ENCODE results near the gene CALHM6. TPM values are rescaled to one million over a fixed set of nuclear protein-coding genes. Genes with fewer than 3 reads are reported as not detected.

The CALHM6 gene
- total and polyA plus RNA-seq, 2 donors (not counting 1 experiment from before 2014, with no cell fraction given): 30.6 to 68.4 TPM

DNA sequence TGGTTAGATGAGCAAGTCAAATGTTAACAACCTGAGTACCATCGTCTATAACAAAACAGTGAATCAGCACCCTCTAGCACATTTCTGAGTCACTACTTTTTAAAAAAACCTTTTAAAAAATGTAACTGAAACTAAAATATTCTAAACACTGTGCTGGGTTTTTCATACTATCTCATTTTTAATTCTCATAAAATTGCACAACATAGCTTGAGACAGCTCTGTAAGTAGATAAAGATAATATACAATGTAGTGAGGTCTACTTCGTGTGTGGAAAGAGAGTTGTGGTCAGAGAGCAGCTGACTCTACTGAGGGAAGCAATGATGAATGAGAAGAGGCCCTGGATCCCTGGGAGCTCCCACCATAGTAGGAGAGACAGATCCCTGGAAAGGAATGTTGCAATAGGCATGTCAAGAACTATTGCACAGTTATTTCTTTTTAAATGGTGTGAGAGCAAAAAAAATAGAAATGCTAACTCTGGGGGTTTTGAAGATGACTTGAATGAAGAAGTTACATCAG, 13.6 kb upstream of the CALHM6 start:
- H3K27me3 Mint-ChIP-seq: no peaks in the 10 kb centered on the region
- TF ChIP-seq, protein P1, sequence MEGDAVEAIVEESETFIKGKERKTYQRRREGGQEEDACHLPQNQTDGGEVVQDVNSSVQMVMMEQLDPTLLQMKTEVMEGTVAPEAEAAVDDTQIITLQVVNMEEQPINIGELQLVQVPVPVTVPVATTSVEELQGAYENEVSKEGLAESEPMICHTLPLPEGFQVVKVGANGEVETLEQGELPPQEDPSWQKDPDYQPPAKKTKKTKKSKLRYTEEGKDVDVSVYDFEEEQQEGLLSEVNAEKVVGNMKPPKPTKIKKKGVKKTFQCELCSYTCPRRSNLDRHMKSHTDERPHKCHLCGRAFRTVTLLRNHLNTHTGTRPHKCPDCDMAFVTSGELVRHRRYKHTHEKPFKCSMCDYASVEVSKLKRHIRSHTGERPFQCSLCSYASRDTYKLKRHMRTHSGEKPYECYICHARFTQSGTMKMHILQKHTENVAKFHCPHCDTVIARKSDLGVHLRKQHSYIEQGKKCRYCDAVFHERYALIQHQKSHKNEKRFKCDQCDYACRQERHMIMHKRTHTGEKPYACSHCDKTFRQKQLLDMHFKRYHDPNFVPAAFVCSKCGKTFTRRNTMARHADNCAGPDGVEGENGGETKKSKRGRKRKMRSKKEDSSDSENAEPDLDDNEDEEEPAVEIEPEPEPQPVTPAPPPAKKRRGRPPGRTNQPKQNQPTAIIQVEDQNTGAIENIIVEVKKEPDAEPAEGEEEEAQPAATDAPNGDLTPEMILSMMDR (IDR thresholded peaks at IDR 0.05): no peak
- TF ChIP-seq EZH2 (IDR thresholded peaks at IDR 0.05; ENCODE audit: borderline replicate concordance, insufficient read depth, low read depth, low read length, poor library complexity, severe bottlenecking): no peak
- H3K27ac ChIP-seq (ENCODE audit: low read length in 2 of 2): no peak overlapping the region
- no peaks in the 10 kb centered on the region for H4K20me1 ChIP-seq (ENCODE audit: control insufficient read depth, insufficient read depth, low read length, poor library complexity, severe bottlenecking)
- H3K36me3 ChIP-seq (replicated peaks in 1 of 2; ENCODE audit: control extremely low read depth in 1 of 2, control insufficient read depth in 1 of 2, extremely low read depth in 1 of 2, insufficient read depth in 2 of 2, low read length in 1 of 2): no peaks in the 10 kb centered on the region
- no peak overlapping the region for H3K27ac Mint-ChIP-seq
- H3K4me1 Mint-ChIP-seq: peaks cover 43% of the 10 kb centered on the region
- ChIA-PET POLR2A (no interaction called here), CTCF (interaction anchor here (1.7 to 9.5 kb wide), 4 partner anchors 15 to 159 kb away, joined by 7 to 86 read pairs (median 34); partner anchors contain the start of gene CALHM6)
- no peak overlapping the region for H3K4me3 Mint-ChIP-seq
- no peaks in the 10 kb centered on the region for H3K9me3 ChIP-seq (ENCODE audit: control extremely low read depth in 1 of 3, control insufficient read depth in 2 of 3, insufficient read depth in 1 of 3, low read length in 2 of 3)
- 0% methylated on average over 1 of the region's 2 CpGs for WGBS (ENCODE audit: insufficient coverage)
- H3K9me3 Mint-ChIP-seq (ENCODE audit: insufficient read depth): no peaks in the 10 kb centered on the region
- intact Hi-C loops (cut with micrococcal nuclease): loop anchor here (5.0 kb wide), 1 partner anchor 40 kb away; no protein-coding TSS in a partner anchor
- H3K79me2 ChIP-seq (ENCODE audit: control insufficient read depth, insufficient read depth, low read length): no peaks in the 10 kb centered on the region
- DNase-seq (no peak), ATAC-seq (ENCODE audit: low read depth) (no peak)
- H3K4me2 ChIP-seq (replicated peaks; ENCODE audit: low read depth, low read length, poor library complexity, severe bottlenecking): no peak overlapping the region
- H3K9ac ChIP-seq (ENCODE audit: low read length): no peak overlapping the region
- H3K4me3 ChIP-seq (ENCODE audit: control extremely low read depth in 1 of 5, extremely low read depth in 1 of 5, insufficient read depth in 1 of 5, low read depth in 2 of 5, low read length in 4 of 5): no peak overlapping the region
- no peaks in the 10 kb centered on the region for H3K27me3 ChIP-seq (replicated peaks in 1 of 4; ENCODE audit: control extremely low read depth in 1 of 4, control insufficient read depth in 3 of 4, insufficient read depth in 4 of 4, low read length in 3 of 4)
- H3K4me1 ChIP-seq (ENCODE audit: control insufficient read depth in 2 of 2, insufficient read depth in 2 of 2, low read length in 2 of 2): peaks cover 31 to 37% of the 10 kb centered on the region in 2 donors
- H2AFZ ChIP-seq (ENCODE audit: insufficient read depth, low read depth, low read length, poor library complexity, severe bottlenecking): no peak overlapping the region

DNA sequence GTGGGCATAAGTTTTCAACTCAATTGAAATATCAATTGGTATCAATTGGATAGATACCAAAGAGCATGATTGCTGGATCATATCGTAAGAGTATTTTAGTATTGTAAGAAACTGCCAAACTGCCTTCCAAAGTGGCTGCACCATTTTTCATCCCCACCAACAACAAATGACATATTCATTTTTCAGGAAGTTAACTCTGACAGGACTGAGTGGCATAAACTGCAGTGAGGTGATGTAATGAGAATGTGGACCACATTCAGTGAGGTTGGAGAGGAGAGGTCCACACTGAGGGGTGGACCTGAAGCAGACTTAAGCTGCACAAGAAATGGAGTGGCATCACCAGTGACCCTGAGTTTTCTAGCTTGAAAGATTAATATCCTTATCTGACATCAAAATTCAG, 11.6 kb upstream of the CALHM6 start:
- ATAC-seq (ENCODE audit: low read depth) (no peak), DNase-seq (no peak)
- Histone ChIP-seq H3K27ac (ENCODE audit: low read length in 2 of 2) (no peak overlapping the region), H2AFZ (ENCODE audit: insufficient read depth, low read depth, low read length, poor library complexity, severe bottlenecking) (no peak overlapping the region), H3K4me2 (replicated peaks; ENCODE audit: low read depth, low read length, poor library complexity, severe bottlenecking) (no peak overlapping the region), H3K27me3 (replicated peaks in 1 of 4; ENCODE audit: control extremely low read depth in 1 of 4, control insufficient read depth in 3 of 4, insufficient read depth in 4 of 4, low read length in 3 of 4) (no peaks in the 10 kb centered on the region), H3K9me3 (ENCODE audit: control extremely low read depth in 1 of 3, control insufficient read depth in 2 of 3, insufficient read depth in 1 of 3, low read length in 2 of 3) (no peaks in the 10 kb centered on the region), H3K9ac (ENCODE audit: low read length) (no peak overlapping the region), H4K20me1 (ENCODE audit: control insufficient read depth, insufficient read depth, low read length, poor library complexity, severe bottlenecking) (no peaks in the 10 kb centered on the region), H3K79me2 (ENCODE audit: control insufficient read depth, insufficient read depth, low read length) (no peaks in the 10 kb centered on the region), H3K4me3 (ENCODE audit: control extremely low read depth in 1 of 5, extremely low read depth in 1 of 5, insufficient read depth in 1 of 5, low read depth in 2 of 5, low read length in 4 of 5) (no peak overlapping the region), H3K36me3 (replicated peaks in 1 of 2; ENCODE audit: control extremely low read depth in 1 of 2, control insufficient read depth in 1 of 2, extremely low read depth in 1 of 2, insufficient read depth in 2 of 2, low read length in 1 of 2) (no peaks in the 10 kb centered on the region), H3K4me1 (ENCODE audit: control insufficient read depth in 2 of 2, insufficient read depth in 2 of 2, low read length in 2 of 2) (peaks cover 27 to 33% of the 10 kb centered on the region in 2 donors)
- no CpG with 5 or more reads among the region's 1 CpG for WGBS (ENCODE audit: insufficient coverage)
- Mint-ChIP-seq H3K4me1 (peaks cover 40% of the 10 kb centered on the region), H3K9me3 (ENCODE audit: insufficient read depth) (no peaks in the 10 kb centered on the region), H3K27me3 (no peaks in the 10 kb centered on the region), H3K4me3 (no peak overlapping the region), H3K27ac (peak overlapping the region; percentile 7)
- CTCF ChIA-PET: interaction anchor here (1.0 to 1.5 kb wide), 4 partner anchors 11 to 162 kb away, joined by 3 to 5 read pairs (median 4); partner anchors contain the start of gene CALHM6
- intact Hi-C loops (cut with micrococcal nuclease): loop anchor here (5.0 kb wide), 1 partner anchor 42 kb away; no protein-coding TSS in a partner anchor
- POLR2A ChIA-PET: no interaction called here
- no peak for TF ChIP-seq EZH2 (IDR thresholded peaks at IDR 0.05; ENCODE audit: borderline replicate concordance, insufficient read depth, low read depth, low read length, poor library complexity, severe bottlenecking)
- TF ChIP-seq, protein P1 (IDR thresholded peaks at IDR 0.05): no peak
